GM21360 (cell line): ENCODE data around the gene RUNX1.

Experiments
- ATAC-seq: cut with Tn5 transposase; IDR thresholded peaks from one replicate; pipeline ENCODE4 v1.9.1; 2021; ENCODE audit warnings: mild to moderate bottlenecking, moderate library complexity; ENCODE audit not compliant: unreplicated experiment

Gene RUNX1

GRCh38 chr21:35037384-35037765 is 11.7 kb downstream of the RUNX1 start:
- ATAC-seq = no peak

- no peak for ATAC-seq
Observed at GRCh38 chr21:35036465-35037383, 12.4 kb downstream of the RUNX1 start.

- no peak for ATAC-seq
Observed at GRCh38 chr21:35035581-35035980, 13.5 kb downstream of the RUNX1 start.

GRCh38 chr21:35035116-35035515 is 14.0 kb downstream of the RUNX1 start:
- no peak for ATAC-seq

DNA sequence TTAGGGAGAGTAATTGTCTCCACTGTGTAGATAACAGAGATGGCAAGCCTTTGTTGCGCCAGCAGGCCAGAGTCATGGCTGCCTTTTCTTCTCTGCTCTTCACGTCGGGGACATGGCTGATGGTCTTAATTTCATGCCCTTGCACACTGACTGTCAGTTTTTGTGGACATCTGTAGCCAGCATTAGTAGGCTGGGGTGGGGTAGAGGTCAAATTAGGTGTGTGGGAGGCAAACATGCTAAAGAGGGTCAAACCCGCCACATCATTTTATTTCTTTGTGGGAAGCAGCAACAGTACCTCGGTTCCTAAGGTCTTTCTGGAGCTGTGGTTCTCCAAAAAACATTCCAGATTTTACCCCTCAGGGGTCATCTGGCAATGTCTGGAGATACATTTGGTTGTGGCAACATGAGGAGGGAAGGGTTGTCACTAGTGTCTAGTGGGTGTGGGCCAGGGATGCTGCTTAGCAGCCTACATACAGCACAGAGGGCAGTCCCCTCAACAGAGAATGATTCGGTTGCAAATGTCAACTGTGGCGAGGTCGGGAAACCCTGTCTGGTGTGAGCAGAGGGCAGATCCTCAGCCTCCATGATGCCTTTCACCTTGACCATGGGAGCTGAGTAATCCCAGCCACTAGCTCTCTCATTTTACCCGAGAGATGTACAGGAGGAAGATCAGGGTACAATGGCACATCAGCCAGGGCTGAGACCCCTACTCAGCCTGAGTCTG is 14.7 kb downstream of the RUNX1 start:
- no peak for ATAC-seq

DNA sequence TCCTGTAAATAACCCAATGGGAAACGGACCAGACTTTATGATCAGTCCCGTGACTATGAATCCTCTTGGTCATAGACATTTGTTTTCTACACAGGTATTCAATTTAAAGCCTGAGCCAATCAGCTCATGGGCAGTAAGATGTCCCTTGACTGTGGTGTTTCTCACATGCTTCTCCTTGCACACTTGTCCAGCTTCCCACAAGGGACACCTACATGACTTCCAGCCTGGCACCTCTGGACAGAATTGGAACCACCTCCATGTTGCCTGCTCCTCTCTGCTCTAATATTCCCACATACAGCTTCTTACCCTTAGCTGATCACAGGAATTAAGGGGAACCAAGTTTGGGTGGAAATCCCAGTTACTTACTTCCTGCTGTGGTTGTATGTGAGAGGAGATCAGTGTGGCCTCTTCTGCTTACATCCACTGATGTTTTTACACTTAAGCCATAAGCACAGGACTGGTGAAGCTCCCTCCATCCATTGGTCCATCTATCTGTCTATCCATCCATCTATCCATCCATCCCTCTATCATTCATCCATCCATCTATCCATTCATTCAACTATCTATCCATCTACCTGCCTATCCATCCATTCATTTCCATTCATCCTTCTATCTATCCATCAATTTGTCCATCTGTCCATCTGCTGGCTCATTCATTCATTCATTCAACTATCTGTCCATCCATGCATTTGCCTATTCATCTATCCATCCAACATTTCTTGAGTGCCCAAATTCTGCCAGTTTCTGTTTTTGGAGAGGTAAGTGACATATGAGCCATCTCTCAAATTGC is 16.4 kb downstream of the RUNX1 start:
- ATAC-seq = no peak

- no peak for ATAC-seq
Observed at GRCh38 chr21:35028451-35028978, 20.6 kb downstream of the RUNX1 start.

DNA sequence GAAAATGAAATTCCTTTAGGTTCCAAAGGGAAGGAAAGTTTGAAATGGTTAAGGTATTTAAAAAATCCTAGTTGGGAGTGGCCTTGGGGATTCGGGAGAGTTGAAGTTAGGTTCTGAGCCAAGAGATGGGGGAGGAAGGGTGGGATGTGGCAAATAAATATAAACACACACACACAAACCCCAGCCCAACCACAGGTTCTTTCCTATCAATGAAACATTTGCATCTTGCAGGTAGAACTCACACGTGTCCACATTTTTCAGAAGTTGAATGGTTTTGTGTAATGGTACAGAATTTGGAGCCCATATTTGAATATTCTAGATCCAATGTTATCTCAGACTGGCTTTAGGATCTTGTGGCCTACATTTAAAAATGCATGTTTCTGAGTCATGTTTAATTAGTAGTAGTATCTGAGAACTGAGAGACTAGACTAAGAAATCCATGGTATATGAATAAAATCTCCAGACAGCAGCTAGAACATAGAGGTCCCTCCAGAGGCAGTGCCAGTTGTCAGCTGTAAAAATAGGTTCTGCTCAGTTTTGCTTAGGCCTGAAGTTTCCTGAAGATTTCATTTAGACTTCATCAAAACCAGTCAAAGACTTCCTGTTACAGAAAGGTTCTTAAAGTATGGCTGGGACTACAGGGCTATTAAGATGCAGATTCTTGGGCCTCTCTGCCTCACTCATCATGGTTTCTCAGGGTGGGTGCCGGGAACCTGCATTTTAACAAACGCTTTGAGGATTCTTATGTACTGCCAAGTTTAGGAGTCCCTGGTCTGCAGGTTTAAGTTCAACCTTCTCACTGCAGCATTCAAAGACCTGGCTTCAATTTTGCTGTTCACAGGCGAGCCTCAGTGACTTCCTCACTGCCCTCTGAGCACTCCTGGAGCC is 21.3 kb downstream of the RUNX1 start:
- ATAC-seq = no peak

GRCh38 chr21:35026617-35027562 is 22.2 kb downstream of the RUNX1 start:
- peak; percentile 75 for ATAC-seq

GRCh38 chr21:35026153-35026500 is 23.0 kb downstream of the RUNX1 start:
- no peak for ATAC-seq

GRCh38 chr21:35025206-35026152 is 23.6 kb downstream of the RUNX1 start:
- no peak for ATAC-seq

GRCh38 chr21:35024513-35024912 is 24.6 kb downstream of the RUNX1 start:
- ATAC-seq = no peak

- ATAC-seq = no peak
Observed at GRCh38 chr21:35024071-35024420, 25.1 kb downstream of the RUNX1 start.

DNA sequence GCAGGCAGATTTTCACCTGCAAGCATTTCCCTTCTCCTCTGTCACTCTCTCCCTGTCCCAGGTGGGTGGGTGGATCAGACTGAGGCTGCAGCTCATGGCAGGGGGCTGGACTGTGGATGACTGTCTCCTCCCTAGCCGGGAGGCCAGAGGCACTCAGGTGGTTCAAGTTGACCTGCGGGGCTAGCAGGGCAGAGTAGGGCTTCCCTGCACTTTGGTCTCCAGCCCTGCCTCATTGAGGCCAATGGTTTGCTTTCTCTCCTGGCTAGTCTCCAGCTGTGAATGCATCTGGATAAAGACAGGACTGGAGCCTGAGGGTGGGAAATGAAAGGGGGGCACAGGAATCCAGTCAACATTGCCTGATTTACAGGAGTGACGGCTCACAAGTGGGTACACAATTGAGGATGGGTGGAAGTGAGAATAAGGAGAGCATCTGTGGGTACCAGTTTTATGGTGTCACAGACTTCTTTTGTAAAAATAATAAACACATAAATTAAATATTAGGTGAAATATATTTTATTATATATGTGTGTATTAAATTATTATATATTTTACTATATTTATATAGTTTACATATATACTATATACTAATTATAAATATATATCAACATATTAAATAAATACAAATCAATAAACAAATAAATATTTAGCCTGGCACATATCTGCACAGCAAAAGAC is 25.6 kb downstream of the RUNX1 start:
- no peak for ATAC-seq

DNA sequence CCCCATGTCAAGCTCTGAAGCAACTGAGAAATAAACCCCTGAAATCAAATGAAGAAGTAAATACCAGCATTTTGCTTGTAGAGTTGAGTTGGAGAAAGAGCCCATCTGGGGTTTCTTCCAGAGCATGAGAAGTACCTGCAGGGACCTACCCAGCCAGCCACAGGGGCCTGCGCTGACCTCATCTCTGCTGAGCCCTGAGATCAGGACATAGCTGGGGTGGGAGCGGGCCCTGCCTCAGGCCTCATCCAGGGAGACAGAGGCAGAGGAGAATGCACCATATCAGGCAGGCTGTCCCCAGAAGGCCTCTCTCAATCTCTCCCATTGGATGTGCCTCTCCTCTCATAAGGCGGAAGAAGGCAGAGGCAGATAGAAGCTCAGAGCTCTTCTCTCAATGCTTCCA is 27.6 kb downstream of the RUNX1 start:
- ATAC-seq = no peak

GRCh38 chr21:35020902-35021301 is 28.2 kb downstream of the RUNX1 start:
- ATAC-seq = no peak

DNA sequence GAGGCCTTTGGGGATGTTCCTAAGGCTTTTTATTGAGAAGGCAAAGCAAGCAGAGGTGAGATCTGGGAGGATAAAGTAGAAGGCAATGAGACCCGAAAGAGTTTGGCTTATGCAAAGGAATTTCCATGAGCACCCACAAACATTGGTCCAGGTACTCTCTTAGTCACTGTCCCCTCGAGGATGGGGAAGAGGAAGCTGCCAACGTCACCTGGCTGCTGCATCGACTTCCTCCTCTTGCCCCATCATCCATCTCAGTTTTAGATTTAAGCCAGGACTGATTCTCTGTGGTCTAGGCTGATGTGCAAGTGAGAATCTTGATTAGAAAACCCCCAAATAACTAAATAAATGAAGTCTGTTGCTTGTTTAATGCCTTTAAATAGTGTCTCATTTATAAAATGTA is 28.7 kb downstream of the RUNX1 start:
- ATAC-seq = no peak

GRCh38 chr21:35019631-35020032 is 29.5 kb downstream of the RUNX1 start:
- ATAC-seq = no peak
